ENCODE results near the gene CDKL4.
"Not testable (repeated sequence)": the region's sequence is repeated elsewhere in the genome, so short reads cannot be mapped to it uniquely, and the experiment has no call there.

CDKL4 gene

GRCh38 chr2:39243469-39244123, at the start of gene CDKL4:
Gene CDKL4, minus strand, starts transcription at chr2:39243970.
- no peak for DNase-seq (ENCODE audit: low read depth)

GRCh38 chr2:39290433-39290832, 46.7 kb upstream of the CDKL4 start:
- DNase-seq (ENCODE audit: low read depth), result no peak

GRCh38 chr2:39289609-39290008, 45.8 kb upstream of the CDKL4 start:
- DNase-seq (ENCODE audit: low read depth), result no peak

GRCh38 chr2:39283561-39283960, 39.8 kb upstream of the CDKL4 start:
- no peak for DNase-seq (ENCODE audit: low read depth)

- DNase-seq (ENCODE audit: low read depth), result no peak
Measured at GRCh38 chr2:39281391-39281790, 37.6 kb upstream of the CDKL4 start.

GRCh38 chr2:39275016-39275415, 31.2 kb upstream of the CDKL4 start:
- DNase-seq (ENCODE audit: low read depth), result no peak

GRCh38 chr2:39269941-39270340, 26.2 kb upstream of the CDKL4 start:
- no peak for DNase-seq (ENCODE audit: low read depth)

GRCh38 chr2:39266916-39267434, 23.2 kb upstream of the CDKL4 start:
- no peak for DNase-seq (ENCODE audit: low read depth)

GRCh38 chr2:39266139-39266805, 22.5 kb upstream of the CDKL4 start:
- DNase-seq (ENCODE audit: low read depth), result no peak

- DNase-seq (ENCODE audit: low read depth), result no peak
Measured at GRCh38 chr2:39265315-39265714, 21.5 kb upstream of the CDKL4 start.

GRCh38 chr2:39264733-39265132, 21.0 kb upstream of the CDKL4 start:
- DNase-seq (ENCODE audit: low read depth), result no peak

GRCh38 chr2:39260087-39260486, 16.3 kb upstream of the CDKL4 start:
- DNase-seq (ENCODE audit: low read depth), result no peak

- no peak for DNase-seq (ENCODE audit: low read depth)
Measured at GRCh38 chr2:39256040-39256439, 12.3 kb upstream of the CDKL4 start.

GRCh38 chr2:39252888-39253518, 9.2 kb upstream of the CDKL4 start:
- no peak for DNase-seq (ENCODE audit: low read depth)

GRCh38 chr2:39247512-39248043, 3.8 kb upstream of the CDKL4 start:
- no peak for DNase-seq (ENCODE audit: low read depth)

GRCh38 chr2:39246382-39246980, 2.7 kb upstream of the CDKL4 start:
- DNase-seq (ENCODE audit: low read depth), result no peak

- not testable (repeated sequence) for DNase-seq (ENCODE audit: low read depth)
Measured at GRCh38 chr2:39244963-39245625, 1.3 kb upstream of the CDKL4 start.

- DNase-seq (ENCODE audit: low read depth), result not testable (repeated sequence)
Measured at GRCh38 chr2:39244241-39244862, 582 bp upstream of the CDKL4 start.

GRCh38 chr2:39241588-39241987, 2.2 kb downstream of the CDKL4 start:
- no peak for DNase-seq (ENCODE audit: low read depth)

GRCh38 chr2:39240758-39241157, 3.0 kb downstream of the CDKL4 start:
- DNase-seq (ENCODE audit: low read depth), result no peak

- DNase-seq (ENCODE audit: low read depth), result no peak
Measured at GRCh38 chr2:39234754-39235153, 9.0 kb downstream of the CDKL4 start.
